ENCODE measurements around the gene CCNA2. TPM values are rescaled to one million over a fixed set of nuclear protein-coding genes. Genes with fewer than 3 reads are reported as not detected.

Gene CCNA2
- total RNA-seq, 4 donors from 2014 or later, result 0.89 to 2.9 (median 1.4) TPM

GRCh38 chr4:121799867-121800501, 23.7 kb downstream of the CCNA2 start:
- ATAC-seq, result no peak
- no peak for TF ChIP-seq POLR2AphosphoS5 (IDR thresholded peaks at IDR 0.05)
- Histone ChIP-seq H3K27ac (peak overlapping the region; percentile 86 to 97 (median 90)), H3K4me1 (peaks cover 0 to 34% (median 6%) of the 10 kb centered on the region in 3 donors), H3K9me3 (no peaks in the 10 kb centered on the region), H3K4me3 (no peak overlapping the region), H3K27me3 (no peaks in the 10 kb centered on the region), H3K36me3 (peaks cover 0 to 26% of the 10 kb centered on the region in 2 donors)
- 68% methylated on average over 3 of the region's 3 CpGs for WGBS, 2 donors (ENCODE audit: low coverage in 1 of 2)

- H3K27me3 ChIP-seq, result no peaks in the 10 kb centered on the region
- no peak overlapping the region for H3K4me3 ChIP-seq
- H3K36me3 ChIP-seq, result peaks cover 0 to 19% of the 10 kb centered on the region in 2 donors
- H3K4me1 ChIP-seq, result peaks cover 0 to 33% (median 6%) of the 10 kb centered on the region in 3 donors
- no peak for ATAC-seq
- 71 to 100% methylated on average over 1 to 2 of the region's 2 CpGs for WGBS, 2 donors (ENCODE audit: low coverage in 1 of 2)
- peak overlapping the region in 1 of 4 donors; percentile 86 for H3K27ac ChIP-seq
- no peaks in the 10 kb centered on the region for H3K9me3 ChIP-seq
- no peak for TF ChIP-seq CTCF (IDR thresholded peaks at IDR 0.05)
- no peak for TF ChIP-seq POLR2AphosphoS5 (IDR thresholded peaks at IDR 0.05)
- no peak for TF ChIP-seq EP300 (IDR thresholded peaks at IDR 0.05)
- no peak for TF ChIP-seq POLR2A (IDR thresholded peaks at IDR 0.05)
Measured at GRCh38 chr4:121799208-121799823, 24.4 kb downstream of the CCNA2 start.

- no peak for ATAC-seq
- TF ChIP-seq CTCF (IDR thresholded peaks at IDR 0.05), result no peak
- no peak for TF ChIP-seq POLR2A (IDR thresholded peaks at IDR 0.05)
- Histone ChIP-seq H3K36me3 (no peaks in the 10 kb centered on the region), H3K27ac (no peak overlapping the region), H3K9me3 (no peaks in the 10 kb centered on the region), H3K4me1 (peaks cover 0 to 5% (median 0%) of the 10 kb centered on the region in 3 donors), H3K27me3 (peaks cover 26% of the 10 kb centered on the region), H3K4me3 (no peak overlapping the region)
Measured at GRCh38 chr4:121796283-121796682, 27.4 kb downstream of the CCNA2 start.

GRCh38 chr4:121794505-121795188, 29.0 kb downstream of the CCNA2 start:
- H3K4me1 ChIP-seq, result no peaks in the 10 kb centered on the region
- WGBS, 2 donors (ENCODE audit: low coverage in 1 of 2), result 46 to 74% methylated on average over 4 to 5 of the region's 5 CpGs
- H3K36me3 ChIP-seq, result no peaks in the 10 kb centered on the region
- no peak overlapping the region for H3K27ac ChIP-seq
- no peak for TF ChIP-seq POLR2A (IDR thresholded peaks at IDR 0.05)
- TF ChIP-seq POLR2AphosphoS5 (IDR thresholded peaks at IDR 0.05), result no peak
- TF ChIP-seq EP300 (IDR thresholded peaks at IDR 0.05), result no peak
- TF ChIP-seq CTCF (IDR thresholded peaks at IDR 0.05), result no peak
- no peak overlapping the region for H3K4me3 ChIP-seq
- H3K9me3 ChIP-seq, result no peaks in the 10 kb centered on the region
- ATAC-seq, result no peak
- H3K27me3 ChIP-seq, result peaks cover 26% of the 10 kb centered on the region

- peaks cover 27% of the 10 kb centered on the region for H3K27me3 ChIP-seq
- TF ChIP-seq POLR2A (IDR thresholded peaks at IDR 0.05) (no peak), EP300 (IDR thresholded peaks at IDR 0.05) (no peak), CTCF (IDR thresholded peaks at IDR 0.05) (no peak), POLR2AphosphoS5 (IDR thresholded peaks at IDR 0.05) (no peak)
- H3K4me3 ChIP-seq, result no peak overlapping the region
- WGBS, 2 donors (ENCODE audit: low coverage in 1 of 2), result 78 to 86% methylated on average over 2 of the region's 2 CpGs
- H3K9me3 ChIP-seq, result no peaks in the 10 kb centered on the region
- H3K4me1 ChIP-seq, result no peaks in the 10 kb centered on the region
- H3K27ac ChIP-seq, result no peak overlapping the region
- no peak for ATAC-seq
- H3K36me3 ChIP-seq, result no peaks in the 10 kb centered on the region
Measured at GRCh38 chr4:121792966-121793365, 30.7 kb downstream of the CCNA2 start.
